ENCODE data around the gene ARHGAP20.

DNA sequence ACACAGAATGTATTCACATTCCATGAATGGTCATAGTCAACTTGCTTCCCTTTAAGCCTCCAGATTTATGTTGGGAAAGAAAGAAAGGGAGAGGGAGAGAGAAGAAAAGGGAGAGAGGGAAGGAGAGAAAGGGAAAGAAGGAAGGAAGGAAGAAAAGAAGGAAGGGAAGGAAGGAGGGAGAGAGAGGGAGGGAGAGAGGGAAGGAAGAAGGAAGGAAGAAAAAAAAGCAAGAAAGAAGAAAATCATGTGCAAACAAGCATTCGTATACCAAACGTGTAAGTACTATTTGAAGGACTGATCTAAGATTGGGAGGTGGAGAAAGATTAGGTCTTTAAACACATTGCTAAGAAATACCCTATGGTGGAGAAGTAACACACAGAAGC is 23.9 kb upstream of the ARHGAP20 start:
- TF ChIP-seq, protein P1, sequence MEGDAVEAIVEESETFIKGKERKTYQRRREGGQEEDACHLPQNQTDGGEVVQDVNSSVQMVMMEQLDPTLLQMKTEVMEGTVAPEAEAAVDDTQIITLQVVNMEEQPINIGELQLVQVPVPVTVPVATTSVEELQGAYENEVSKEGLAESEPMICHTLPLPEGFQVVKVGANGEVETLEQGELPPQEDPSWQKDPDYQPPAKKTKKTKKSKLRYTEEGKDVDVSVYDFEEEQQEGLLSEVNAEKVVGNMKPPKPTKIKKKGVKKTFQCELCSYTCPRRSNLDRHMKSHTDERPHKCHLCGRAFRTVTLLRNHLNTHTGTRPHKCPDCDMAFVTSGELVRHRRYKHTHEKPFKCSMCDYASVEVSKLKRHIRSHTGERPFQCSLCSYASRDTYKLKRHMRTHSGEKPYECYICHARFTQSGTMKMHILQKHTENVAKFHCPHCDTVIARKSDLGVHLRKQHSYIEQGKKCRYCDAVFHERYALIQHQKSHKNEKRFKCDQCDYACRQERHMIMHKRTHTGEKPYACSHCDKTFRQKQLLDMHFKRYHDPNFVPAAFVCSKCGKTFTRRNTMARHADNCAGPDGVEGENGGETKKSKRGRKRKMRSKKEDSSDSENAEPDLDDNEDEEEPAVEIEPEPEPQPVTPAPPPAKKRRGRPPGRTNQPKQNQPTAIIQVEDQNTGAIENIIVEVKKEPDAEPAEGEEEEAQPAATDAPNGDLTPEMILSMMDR (IDR thresholded peaks at IDR 0.05) = no peak
- no peak for TF ChIP-seq ZFX (IDR thresholded peaks at IDR 0.05; ENCODE audit: borderline replicate concordance)

Measured in 22Rv1 (cell line).